ENCODE measurements around the gene HSD17B14.
"Not testable (repeated sequence)": the region's sequence is repeated elsewhere in the genome, so short reads cannot be mapped to it uniquely, and the experiment has no call there.

HSD17B14 gene

DNA sequence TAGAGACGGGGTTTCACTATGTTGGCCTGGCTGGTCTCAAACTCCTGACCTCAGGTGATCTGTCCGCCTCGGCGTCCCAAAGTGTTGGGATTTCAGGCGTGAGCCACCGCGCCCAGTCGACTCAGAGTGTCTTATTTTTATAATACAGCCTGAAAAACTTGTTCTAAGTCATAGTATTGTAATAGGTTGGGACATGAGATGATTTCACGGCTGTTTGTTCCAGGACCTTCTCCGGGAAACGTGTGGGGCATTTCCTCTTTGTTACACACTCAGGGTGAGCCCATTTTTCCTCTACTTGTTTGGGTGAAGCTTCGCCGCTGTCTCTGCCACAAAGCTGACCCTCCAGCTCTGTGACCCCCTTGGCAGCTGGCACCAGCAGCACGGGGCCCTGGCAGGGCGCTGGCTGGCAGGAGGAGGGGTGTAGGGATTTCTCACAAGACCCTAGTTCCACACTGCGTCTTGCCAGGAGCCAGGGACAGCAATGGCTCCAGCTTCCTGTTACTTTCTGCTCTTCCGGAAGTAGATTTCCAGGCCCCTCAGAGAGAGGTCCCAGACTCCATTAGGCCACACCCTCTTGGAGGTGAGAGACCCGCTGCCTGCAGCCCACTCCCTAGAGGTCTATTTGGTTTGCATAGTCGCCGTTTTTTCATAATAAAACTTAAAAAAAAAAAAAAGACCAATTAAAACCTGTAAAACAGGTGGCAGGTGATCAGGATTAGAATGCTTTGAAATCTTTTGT is 65.4 kb downstream of the HSD17B14 start:
- TF ChIP-seq POLR2A (IDR thresholded peaks at IDR 0.05; ENCODE audit: extremely low read depth, insufficient read length), result no peak
- no peak for TF ChIP-seq MYC (IDR thresholded peaks at IDR 0.05; ENCODE audit: low read depth, low read length)
- TF ChIP-seq, protein P1, sequence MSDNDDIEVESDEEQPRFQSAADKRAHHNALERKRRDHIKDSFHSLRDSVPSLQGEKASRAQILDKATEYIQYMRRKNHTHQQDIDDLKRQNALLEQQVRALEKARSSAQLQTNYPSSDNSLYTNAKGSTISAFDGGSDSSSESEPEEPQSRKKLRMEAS (IDR thresholded peaks at IDR 0.05; ENCODE audit: low read depth, low read length), result no peak
- TF ChIP-seq, protein P2, sequence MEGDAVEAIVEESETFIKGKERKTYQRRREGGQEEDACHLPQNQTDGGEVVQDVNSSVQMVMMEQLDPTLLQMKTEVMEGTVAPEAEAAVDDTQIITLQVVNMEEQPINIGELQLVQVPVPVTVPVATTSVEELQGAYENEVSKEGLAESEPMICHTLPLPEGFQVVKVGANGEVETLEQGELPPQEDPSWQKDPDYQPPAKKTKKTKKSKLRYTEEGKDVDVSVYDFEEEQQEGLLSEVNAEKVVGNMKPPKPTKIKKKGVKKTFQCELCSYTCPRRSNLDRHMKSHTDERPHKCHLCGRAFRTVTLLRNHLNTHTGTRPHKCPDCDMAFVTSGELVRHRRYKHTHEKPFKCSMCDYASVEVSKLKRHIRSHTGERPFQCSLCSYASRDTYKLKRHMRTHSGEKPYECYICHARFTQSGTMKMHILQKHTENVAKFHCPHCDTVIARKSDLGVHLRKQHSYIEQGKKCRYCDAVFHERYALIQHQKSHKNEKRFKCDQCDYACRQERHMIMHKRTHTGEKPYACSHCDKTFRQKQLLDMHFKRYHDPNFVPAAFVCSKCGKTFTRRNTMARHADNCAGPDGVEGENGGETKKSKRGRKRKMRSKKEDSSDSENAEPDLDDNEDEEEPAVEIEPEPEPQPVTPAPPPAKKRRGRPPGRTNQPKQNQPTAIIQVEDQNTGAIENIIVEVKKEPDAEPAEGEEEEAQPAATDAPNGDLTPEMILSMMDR (IDR thresholded peaks at IDR 0.05; ENCODE audit: low read depth, low read length), result no peak
- H3K4me3 ChIP-seq (ENCODE audit: low read depth, low read length), result no peak overlapping the region

DNA sequence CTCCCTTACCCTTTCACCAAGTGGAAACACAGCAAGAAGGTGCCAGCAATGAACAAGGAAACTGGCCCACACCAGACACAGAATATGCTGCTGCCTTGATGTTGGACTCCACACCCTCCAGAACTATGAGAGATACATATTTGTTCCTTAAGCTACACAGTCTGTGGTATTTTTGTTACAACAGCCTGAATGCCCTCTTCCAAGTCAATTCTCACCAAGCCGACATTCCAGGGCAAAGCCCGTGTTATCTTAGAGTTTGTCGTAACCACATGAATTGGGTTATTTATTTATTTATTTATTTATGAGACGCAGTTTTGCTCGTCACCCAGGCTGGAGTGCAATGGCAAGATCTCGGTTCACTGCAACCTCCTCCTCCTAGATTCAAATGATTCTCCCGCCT is 66.0 kb downstream of the HSD17B14 start:
- no peak overlapping the region for H3K4me3 ChIP-seq (ENCODE audit: low read depth, low read length)
- DNase-seq (ENCODE audit: low read depth), result no peak
- TF ChIP-seq, protein P2 (IDR thresholded peaks at IDR 0.05; ENCODE audit: low read depth, low read length), result no peak
- TF ChIP-seq, protein P1 (IDR thresholded peaks at IDR 0.05; ENCODE audit: low read depth, low read length), result no peak
- no peak for TF ChIP-seq MYC (IDR thresholded peaks at IDR 0.05; ENCODE audit: low read depth, low read length)
- TF ChIP-seq POLR2A (IDR thresholded peaks at IDR 0.05; ENCODE audit: extremely low read depth, insufficient read length), result no peak

More for the DNA sequence above, 65.4 kb downstream of the HSD17B14 start:
- no peak for DNase-seq (ENCODE audit: low read depth)

DNA sequence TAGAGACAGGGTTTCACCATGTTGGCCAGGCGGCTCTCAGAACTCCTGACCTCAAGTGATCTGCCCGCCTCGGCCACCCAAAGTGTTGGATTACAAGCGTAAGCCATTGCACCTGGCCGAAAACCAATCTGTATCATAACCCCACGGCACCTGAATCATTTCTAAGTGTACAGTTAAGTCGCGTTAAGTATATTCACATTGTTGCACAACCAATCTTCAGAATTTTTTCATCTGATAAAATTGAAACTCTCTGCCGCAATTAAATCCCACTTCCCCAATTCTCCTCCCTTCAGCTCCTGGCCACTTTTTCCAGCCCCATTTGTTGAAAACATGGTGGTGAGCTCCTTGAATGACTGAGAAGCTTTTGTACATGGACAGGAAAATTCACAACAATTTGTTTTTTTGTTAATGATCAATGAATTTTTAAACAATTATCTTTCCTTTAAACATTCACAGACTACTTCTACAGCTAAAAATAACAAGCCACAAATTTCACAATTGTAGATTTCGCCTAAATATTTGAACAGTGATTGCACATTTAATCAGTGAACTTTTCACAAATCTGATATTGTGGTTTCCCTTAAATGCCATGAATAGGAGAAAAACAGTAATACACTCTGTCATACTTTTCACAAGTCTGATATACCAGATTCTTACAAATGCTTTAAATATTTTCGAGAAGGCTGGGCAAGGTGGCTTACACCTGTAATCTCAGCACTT is 67.1 kb downstream of the HSD17B14 start:
- TF ChIP-seq, protein P1 (IDR thresholded peaks at IDR 0.05; ENCODE audit: low read depth, low read length), result no peak
- TF ChIP-seq MYC (IDR thresholded peaks at IDR 0.05; ENCODE audit: low read depth, low read length), result no peak
- TF ChIP-seq, protein P2 (IDR thresholded peaks at IDR 0.05; ENCODE audit: low read depth, low read length), result no peak
- TF ChIP-seq POLR2A (IDR thresholded peaks at IDR 0.05; ENCODE audit: extremely low read depth, insufficient read length), result no peak
- DNase-seq (ENCODE audit: low read depth), result peak; percentile 59
- no peak overlapping the region for H3K4me3 ChIP-seq (ENCODE audit: low read depth, low read length)

DNA sequence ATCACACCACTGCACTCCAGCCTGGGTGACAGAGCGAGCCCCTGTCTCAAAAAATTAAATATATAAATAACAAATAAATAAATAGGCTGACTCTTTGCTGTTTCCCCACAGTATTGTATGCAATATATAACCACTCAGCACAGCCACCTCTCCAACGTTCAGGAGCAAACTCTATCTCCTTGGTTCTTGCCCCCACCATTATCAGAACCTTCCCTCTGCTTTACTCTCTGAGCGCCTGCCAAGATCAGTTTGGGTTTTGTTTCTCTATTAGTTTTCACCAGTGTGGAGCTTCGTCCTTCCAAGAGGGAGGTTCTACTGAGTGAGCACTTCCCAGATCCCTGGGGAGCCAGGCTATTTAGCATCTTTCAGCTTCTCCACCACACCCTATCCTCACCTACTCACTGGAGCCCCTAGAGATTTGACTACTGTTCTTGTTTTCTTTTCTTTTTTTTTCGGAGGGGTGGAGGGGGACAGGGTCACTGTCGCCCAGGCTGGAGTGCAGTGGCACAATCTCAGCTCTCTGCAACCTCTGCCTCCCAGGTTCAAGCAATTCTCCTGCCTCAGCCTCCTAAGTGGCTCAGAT is 68.0 kb downstream of the HSD17B14 start:
- H3K4me3 ChIP-seq (ENCODE audit: low read depth, low read length); DNase-seq (ENCODE audit: low read depth): not testable (repeated sequence)

DNA sequence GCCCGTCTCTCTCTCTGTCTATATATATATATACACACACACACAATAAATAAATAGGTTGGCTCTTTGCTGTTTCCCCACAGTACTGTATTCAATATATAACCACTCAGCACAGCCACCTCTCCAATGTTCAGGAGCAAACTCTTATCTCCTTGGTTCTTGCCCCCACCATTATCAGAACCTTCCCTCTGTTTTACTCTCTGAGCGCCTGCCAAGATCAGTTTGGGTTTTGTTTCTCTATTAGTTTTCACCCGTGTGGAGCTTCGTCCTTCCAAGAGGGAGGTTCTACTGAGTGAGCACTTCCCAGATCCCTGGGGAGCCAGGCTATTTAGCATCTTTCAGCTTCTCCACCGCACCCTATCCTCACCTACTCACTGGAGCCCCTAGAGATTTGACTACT is 70.5 kb downstream of the HSD17B14 start:
- not testable (repeated sequence) for DNase-seq (ENCODE audit: low read depth)

More for the DNA sequence above, 70.5 kb downstream of the HSD17B14 start:
- H3K4me3 ChIP-seq (ENCODE audit: low read depth, low read length), result not testable (repeated sequence)

Data from NB4 (cell line).